ENCODE results near the gene SUMO3. TPM values are rescaled to one million over a fixed set of nuclear protein-coding genes. Genes with fewer than 3 reads are reported as not detected.

Gene SUMO3
- total and polyA plus RNA-seq, 2 experiments from 2014 or later = 89.8 to 95.9 TPM

DNA sequence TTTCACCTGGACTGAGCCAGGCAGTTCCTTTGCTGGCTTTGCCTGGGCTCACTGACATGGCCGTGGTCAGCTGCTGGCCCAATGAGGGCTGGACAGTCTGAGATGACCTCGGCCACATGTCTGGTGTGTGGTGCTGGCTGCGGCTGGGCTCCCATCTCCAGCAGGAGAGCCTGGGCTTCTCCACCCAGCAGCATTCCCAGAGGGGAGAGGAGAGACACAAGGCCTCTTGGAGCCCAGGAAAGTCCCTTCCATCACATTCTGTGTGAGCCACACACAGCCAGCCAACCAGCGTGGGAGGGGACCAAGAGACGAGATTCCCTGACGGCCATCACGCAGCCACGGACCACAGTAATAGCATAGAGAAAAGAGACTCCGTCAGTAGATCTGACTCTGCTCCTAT lies 21.1 kb upstream of the SUMO3 start:
- Histone ChIP-seq H3K27ac (no peak overlapping the region), H3K4me1 (ENCODE audit: low read depth) (no peaks in the 10 kb centered on the region), H3K27me3 (no peaks in the 10 kb centered on the region), H3K36me3 (no peaks in the 10 kb centered on the region), H3K4me3 (no peak overlapping the region), H3K9me3 (ENCODE audit: low read depth) (no peaks in the 10 kb centered on the region)
- DNase-seq (ENCODE audit: low read depth in 1 of 2, low spot score in 1 of 2) = no peak
- TF ChIP-seq, protein P1, sequence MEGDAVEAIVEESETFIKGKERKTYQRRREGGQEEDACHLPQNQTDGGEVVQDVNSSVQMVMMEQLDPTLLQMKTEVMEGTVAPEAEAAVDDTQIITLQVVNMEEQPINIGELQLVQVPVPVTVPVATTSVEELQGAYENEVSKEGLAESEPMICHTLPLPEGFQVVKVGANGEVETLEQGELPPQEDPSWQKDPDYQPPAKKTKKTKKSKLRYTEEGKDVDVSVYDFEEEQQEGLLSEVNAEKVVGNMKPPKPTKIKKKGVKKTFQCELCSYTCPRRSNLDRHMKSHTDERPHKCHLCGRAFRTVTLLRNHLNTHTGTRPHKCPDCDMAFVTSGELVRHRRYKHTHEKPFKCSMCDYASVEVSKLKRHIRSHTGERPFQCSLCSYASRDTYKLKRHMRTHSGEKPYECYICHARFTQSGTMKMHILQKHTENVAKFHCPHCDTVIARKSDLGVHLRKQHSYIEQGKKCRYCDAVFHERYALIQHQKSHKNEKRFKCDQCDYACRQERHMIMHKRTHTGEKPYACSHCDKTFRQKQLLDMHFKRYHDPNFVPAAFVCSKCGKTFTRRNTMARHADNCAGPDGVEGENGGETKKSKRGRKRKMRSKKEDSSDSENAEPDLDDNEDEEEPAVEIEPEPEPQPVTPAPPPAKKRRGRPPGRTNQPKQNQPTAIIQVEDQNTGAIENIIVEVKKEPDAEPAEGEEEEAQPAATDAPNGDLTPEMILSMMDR (IDR thresholded peaks at IDR 0.05; ENCODE audit: low read depth, low read length) = no peak

DNA sequence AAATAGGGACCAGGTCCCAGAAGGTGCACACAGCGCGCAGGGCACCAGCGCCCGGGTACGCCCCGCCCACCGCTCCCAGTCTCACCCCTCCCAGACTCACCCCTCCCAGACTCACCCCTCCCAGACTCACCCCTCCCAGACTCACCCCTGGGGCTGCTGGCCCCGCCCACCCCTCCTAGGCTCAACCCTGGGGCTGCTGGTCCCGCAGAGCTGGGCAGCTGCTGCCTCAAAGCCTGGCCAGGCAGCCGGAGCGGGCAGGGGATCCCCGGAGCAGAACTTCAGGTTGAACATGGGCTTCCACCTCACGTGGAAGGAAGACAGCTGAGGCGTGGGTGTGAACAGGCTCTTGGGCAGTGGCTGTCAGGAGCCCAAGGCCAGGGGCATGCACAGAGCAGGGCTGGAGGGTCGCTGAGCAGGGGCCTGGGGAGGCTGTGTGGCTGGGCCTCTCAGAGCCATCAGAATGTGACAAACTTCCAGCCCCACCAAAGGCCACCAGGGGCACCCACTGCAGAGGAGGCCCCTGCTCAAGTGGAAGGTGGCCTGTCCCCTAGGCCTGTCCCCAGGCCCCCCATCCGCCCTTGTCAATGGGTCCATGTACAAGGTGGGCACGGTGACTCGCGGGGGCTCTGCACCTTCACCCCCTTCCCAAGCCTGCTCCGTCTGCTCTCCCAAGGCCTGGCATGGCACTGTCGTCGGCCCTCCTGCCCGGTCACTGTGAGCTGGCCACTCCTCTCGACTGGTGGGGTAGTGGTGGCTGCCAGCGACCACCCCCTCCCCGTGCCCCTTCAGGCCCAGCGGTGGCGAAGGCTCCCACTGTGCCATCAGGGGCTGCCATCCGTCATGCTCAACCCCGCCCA lies 20.4 kb upstream of the SUMO3 start:
- Histone ChIP-seq H3K4me3 (no peak overlapping the region), H3K27me3 (no peaks in the 10 kb centered on the region), H3K9me3 (ENCODE audit: low read depth) (no peaks in the 10 kb centered on the region), H3K4me1 (ENCODE audit: low read depth) (no peaks in the 10 kb centered on the region), H3K27ac (no peak overlapping the region), H3K36me3 (no peaks in the 10 kb centered on the region)
- DNase-seq (ENCODE audit: low read depth in 1 of 2, low spot score in 1 of 2) = no peak
- TF ChIP-seq, protein P1 (IDR thresholded peaks at IDR 0.05; ENCODE audit: low read depth, low read length) = no peak

DNA sequence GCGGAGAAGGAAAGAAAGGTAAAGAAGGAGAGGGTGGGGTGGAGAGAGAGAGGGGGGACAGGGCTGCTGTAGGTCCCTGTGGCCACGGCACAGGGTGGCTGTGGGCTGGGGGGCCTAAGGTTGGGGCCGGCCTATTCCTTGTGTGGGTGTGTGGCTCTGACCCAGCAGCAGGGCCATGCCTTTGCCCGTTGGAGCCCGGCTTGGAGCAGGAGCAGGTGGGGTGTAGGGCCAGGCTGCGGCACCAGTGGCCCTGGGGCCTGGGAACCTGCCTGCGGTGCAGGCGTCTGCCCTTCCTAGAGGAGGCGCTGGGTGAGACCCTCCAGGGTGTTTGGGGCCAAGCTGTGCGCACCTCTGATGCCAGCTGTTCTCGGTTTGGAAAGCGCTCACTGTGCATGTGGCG lies 19.7 kb upstream of the SUMO3 start:
- no peaks in the 10 kb centered on the region for H3K36me3 ChIP-seq
- H3K4me1 ChIP-seq (ENCODE audit: low read depth) = no peaks in the 10 kb centered on the region
- TF ChIP-seq, protein P1 (IDR thresholded peaks at IDR 0.05; ENCODE audit: low read depth, low read length) = no peak
- no peak overlapping the region for H3K4me3 ChIP-seq
- no peaks in the 10 kb centered on the region for H3K9me3 ChIP-seq (ENCODE audit: low read depth)
- no peak for DNase-seq (ENCODE audit: low read depth in 1 of 2, low spot score in 1 of 2)
- H3K27me3 ChIP-seq = no peaks in the 10 kb centered on the region
- no peak overlapping the region for H3K27ac ChIP-seq

DNA sequence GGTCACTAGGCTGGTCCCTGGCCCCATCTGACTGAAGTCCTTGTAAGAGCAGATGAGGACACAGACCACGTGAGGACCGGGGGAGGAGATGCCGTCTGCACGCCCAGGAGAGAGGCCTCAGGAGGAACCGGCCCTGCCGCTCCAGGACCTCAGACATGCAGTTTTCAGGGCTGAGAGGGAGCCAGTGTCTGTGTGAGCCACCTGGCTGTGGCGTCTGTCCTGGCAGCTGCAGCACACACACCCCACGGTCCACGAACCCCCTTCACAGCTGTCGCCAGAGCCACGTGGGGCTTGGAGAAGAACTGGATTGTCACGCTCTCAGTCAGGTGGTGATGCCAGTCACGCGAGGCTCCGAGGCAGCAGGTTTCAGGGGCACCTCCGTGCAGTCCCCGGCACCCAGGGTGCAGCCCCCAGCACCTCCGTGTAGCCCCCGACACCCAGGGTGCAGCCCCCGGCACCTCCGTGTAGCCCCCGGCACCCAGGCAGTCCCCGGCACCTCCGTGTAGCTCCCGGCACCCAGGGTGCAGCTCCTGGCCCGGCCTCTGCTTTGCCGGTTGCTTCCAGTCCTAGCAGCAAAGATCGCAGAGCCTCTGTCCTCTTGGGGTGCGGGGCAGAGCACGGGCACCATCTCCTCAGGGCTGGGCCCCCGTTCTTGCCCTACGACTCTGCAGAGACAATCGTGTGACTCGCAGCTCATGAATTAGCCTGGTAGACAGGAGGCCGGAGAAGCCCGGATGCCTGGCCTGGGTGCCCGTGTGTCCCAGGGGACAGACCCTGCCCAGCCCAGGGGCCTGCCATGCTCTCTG lies 19.0 kb upstream of the SUMO3 start:
- Histone ChIP-seq H3K27me3 (no peaks in the 10 kb centered on the region), H3K9me3 (ENCODE audit: low read depth) (no peaks in the 10 kb centered on the region), H3K4me3 (no peak overlapping the region), H3K27ac (no peak overlapping the region), H3K36me3 (no peaks in the 10 kb centered on the region), H3K4me1 (ENCODE audit: low read depth) (no peaks in the 10 kb centered on the region)
- DNase-seq (ENCODE audit: low read depth in 1 of 2, low spot score in 1 of 2) = peak; percentile 41 to 58
- TF ChIP-seq, protein P1 (IDR thresholded peaks at IDR 0.05; ENCODE audit: low read depth, low read length) = no peak

DNA sequence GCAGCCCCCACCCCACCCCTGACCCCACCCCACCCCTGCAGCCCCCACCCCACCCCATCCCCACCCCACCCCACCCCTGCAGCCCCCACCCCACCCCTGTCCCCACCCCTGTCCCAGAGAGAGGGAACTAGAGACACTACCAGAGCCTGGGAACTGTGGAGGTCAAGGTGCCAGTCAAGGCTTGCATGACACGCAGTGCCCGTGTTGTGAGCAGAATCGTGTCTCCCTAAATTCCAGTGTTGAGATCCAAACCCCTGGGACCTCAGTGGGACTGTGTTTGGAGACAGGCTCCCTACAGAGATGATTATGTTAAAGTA lies 18.4 kb upstream of the SUMO3 start:
- H3K27ac ChIP-seq = no peak overlapping the region
- TF ChIP-seq, protein P1 (IDR thresholded peaks at IDR 0.05; ENCODE audit: low read depth, low read length) = no peak
- H3K27me3 ChIP-seq = no peaks in the 10 kb centered on the region
- H3K4me3 ChIP-seq = no peak overlapping the region
- no peaks in the 10 kb centered on the region for H3K9me3 ChIP-seq (ENCODE audit: low read depth)
- no peak for DNase-seq (ENCODE audit: low read depth in 1 of 2, low spot score in 1 of 2)
- H3K36me3 ChIP-seq = no peaks in the 10 kb centered on the region
- H3K4me1 ChIP-seq (ENCODE audit: low read depth) = no peaks in the 10 kb centered on the region
